Stomach (tissue), 4 donors: ENCODE data around the gene GPR37.

Experiments used
- POLR2A ChIP-seq, 4 donors: fragments of 450-650 bp; IDR thresholded peaks; one replicate each; pipeline ENCODE4 v1.6.1; 2016; ENCODE audit warnings: antibody characterized with exemption in 4 of 4, control low read depth in 2 of 4, mild to moderate bottlenecking in 1 of 4, moderate library complexity in 1 of 4
- TF ChIP-seq, protein P1 (sequence below), 7 experiments: fragments of 450-650 bp in 4 of 7; fragments of 200-600 bp in 3 of 7; sonication (generic) in 3 of 7; IDR thresholded peaks; one replicate each; pipeline ENCODE4 v1.5.1; 2016 to 2019; ENCODE audit warnings: antibody characterized with exemption in 7 of 7, control low read depth in 2 of 7, mild to moderate bottlenecking in 1 of 7

DNA sequence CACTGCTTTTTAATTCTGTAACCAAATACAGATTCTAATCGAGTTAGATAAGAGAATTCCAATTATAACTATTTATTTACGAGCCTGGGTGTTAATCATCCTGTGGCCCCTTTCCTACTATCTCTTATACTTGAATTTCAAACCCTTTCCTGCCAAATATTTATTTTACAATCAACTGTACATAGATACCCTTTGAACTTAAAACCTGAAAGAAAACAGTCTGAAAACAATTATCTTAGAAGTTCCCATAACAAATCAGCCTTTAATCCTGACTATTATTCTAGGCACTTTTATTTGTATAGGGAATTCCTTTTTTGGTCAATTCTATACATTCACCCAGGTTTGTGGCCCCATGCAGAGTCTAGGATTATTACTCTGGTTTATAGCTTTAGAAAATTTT lies 10.6 kb upstream of the GPR37 start:
- no peak for TF ChIP-seq POLR2A (IDR thresholded peaks at IDR 0.05)
- TF ChIP-seq, protein P1, sequence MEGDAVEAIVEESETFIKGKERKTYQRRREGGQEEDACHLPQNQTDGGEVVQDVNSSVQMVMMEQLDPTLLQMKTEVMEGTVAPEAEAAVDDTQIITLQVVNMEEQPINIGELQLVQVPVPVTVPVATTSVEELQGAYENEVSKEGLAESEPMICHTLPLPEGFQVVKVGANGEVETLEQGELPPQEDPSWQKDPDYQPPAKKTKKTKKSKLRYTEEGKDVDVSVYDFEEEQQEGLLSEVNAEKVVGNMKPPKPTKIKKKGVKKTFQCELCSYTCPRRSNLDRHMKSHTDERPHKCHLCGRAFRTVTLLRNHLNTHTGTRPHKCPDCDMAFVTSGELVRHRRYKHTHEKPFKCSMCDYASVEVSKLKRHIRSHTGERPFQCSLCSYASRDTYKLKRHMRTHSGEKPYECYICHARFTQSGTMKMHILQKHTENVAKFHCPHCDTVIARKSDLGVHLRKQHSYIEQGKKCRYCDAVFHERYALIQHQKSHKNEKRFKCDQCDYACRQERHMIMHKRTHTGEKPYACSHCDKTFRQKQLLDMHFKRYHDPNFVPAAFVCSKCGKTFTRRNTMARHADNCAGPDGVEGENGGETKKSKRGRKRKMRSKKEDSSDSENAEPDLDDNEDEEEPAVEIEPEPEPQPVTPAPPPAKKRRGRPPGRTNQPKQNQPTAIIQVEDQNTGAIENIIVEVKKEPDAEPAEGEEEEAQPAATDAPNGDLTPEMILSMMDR (IDR thresholded peaks at IDR 0.05): no peak
